Astrocyte (in vitro differentiated cells and primary cell): ENCODE measurements around the gene SRCIN1. TPM values are rescaled to one million over a fixed set of nuclear protein-coding genes. Genes with fewer than 3 reads are reported as not detected.

Experiments used
- DNase-seq: peaks from one replicate; pipeline ENCODE4 v3.0.0-alpha.2; 2010; ENCODE audit warnings: low read depth
- FAIRE-seq: peaks from 2 replicates; lab custom pipeline; 2011; peaks lifted over from hg19 to GRCh38; lab: Jason Lieb, UNC
- H2AFZ ChIP-seq: 2 replicates; pipeline ENCODE4 v1.6.0; 2012; ENCODE audit warnings: low read depth, low read length, inconsistent platforms
- H3K27ac ChIP-seq: 2 replicates; pipeline ENCODE4 v1.5.1; 2011; ENCODE audit warnings: low read depth, low read length, inconsistent platforms
- H3K27me3 ChIP-seq: 2 replicates; pipeline ENCODE4 v1.6.0; 2011; ENCODE audit warnings: low read length, inconsistent platforms; ENCODE audit not compliant: insufficient read depth
- H3K36me3 ChIP-seq: 2 replicates; pipeline ENCODE4 v1.5.1; 2011; ENCODE audit warnings: low read length, inconsistent platforms; ENCODE audit not compliant: insufficient read depth
- H3K4me1 ChIP-seq: 2 replicates; pipeline ENCODE4 v1.5.1; 2011; ENCODE audit warnings: low read length, inconsistent platforms; ENCODE audit not compliant: insufficient read depth
- H3K4me2 ChIP-seq: 2 replicates; pipeline ENCODE4 v1.6.0; 2012; ENCODE audit warnings: low read length, inconsistent platforms
- H3K4me3 ChIP-seq: 2 replicates; pipeline ENCODE4 v1.5.1; 2011; ENCODE audit warnings: low read depth, mild to moderate bottlenecking, low read length, inconsistent platforms; ENCODE audit not compliant: insufficient read depth
- H3K79me2 ChIP-seq: 2 replicates; pipeline ENCODE4 v1.6.0; 2012; ENCODE audit warnings: mild to moderate bottlenecking, low read length, inconsistent platforms; ENCODE audit not compliant: insufficient read depth
- H3K9ac ChIP-seq: 2 replicates; pipeline ENCODE4 v1.6.0; 2012; ENCODE audit warnings: mild to moderate bottlenecking, low read length, inconsistent platforms
- H3K9me3 ChIP-seq: 2 replicates; pipeline ENCODE4 v1.5.1; 2012; ENCODE audit warnings: low read depth, mild to moderate bottlenecking, low read length, inconsistent platforms; ENCODE audit not compliant: insufficient read depth
- H4K20me1 ChIP-seq: 2 replicates; pipeline ENCODE4 v1.6.0; 2012; ENCODE audit warnings: low read length, inconsistent platforms; ENCODE audit not compliant: insufficient read depth
- H3K27ac Mint-ChIP-seq: one replicate; pipeline ENCODE4 v1.8.0; 2021; ENCODE audit warnings: mild to moderate bottlenecking, mixed read lengths; ENCODE audit not compliant: unreplicated experiment
- H3K27me3 Mint-ChIP-seq: one replicate; pipeline ENCODE4 v1.8.0; 2021; ENCODE audit warnings: low read depth, mixed read lengths; ENCODE audit not compliant: unreplicated experiment
- H3K36me3 Mint-ChIP-seq: one replicate; pipeline ENCODE4 v1.8.0; 2021; ENCODE audit warnings: low read depth, mixed read lengths; ENCODE audit not compliant: unreplicated experiment
- H3K4me1 Mint-ChIP-seq: one replicate; pipeline ENCODE4 v1.8.0; 2021; ENCODE audit warnings: low read depth, mixed read lengths; ENCODE audit not compliant: unreplicated experiment
- H3K4me3 Mint-ChIP-seq: one replicate; pipeline ENCODE4 v1.8.0; 2021; ENCODE audit warnings: mild to moderate bottlenecking, moderate library complexity, mixed read lengths; ENCODE audit not compliant: unreplicated experiment
- H3K9me3 Mint-ChIP-seq: one replicate; pipeline ENCODE4 v1.8.0; 2021; ENCODE audit warnings: mild to moderate bottlenecking, mixed read lengths; ENCODE audit not compliant: unreplicated experiment
- EZH2 ChIP-seq: IDR thresholded peaks from 2 replicates; pipeline ENCODE4 v1.6.1; 2012; ENCODE audit warnings: mild to moderate bottlenecking, low read length, inconsistent platforms; ENCODE audit not compliant: insufficient read depth
- total RNA-seq: library from RNA; stranded (reverse); gene quantifications from 2 replicates; pipeline ENCODE4 v1.2.1, GENCODE V29; 2021
- TF ChIP-seq, protein P1 (sequence below): IDR thresholded peaks from 2 replicates; pipeline ENCODE4 v1.5.1; 2011; ENCODE audit warnings: low read depth, mild to moderate bottlenecking, inconsistent platforms, low read length, moderate library complexity; ENCODE audit not compliant: insufficient read depth

The SRCIN1 gene
- total RNA-seq, 1 donor from 2014 or later, result 1.5 TPM

DNA sequence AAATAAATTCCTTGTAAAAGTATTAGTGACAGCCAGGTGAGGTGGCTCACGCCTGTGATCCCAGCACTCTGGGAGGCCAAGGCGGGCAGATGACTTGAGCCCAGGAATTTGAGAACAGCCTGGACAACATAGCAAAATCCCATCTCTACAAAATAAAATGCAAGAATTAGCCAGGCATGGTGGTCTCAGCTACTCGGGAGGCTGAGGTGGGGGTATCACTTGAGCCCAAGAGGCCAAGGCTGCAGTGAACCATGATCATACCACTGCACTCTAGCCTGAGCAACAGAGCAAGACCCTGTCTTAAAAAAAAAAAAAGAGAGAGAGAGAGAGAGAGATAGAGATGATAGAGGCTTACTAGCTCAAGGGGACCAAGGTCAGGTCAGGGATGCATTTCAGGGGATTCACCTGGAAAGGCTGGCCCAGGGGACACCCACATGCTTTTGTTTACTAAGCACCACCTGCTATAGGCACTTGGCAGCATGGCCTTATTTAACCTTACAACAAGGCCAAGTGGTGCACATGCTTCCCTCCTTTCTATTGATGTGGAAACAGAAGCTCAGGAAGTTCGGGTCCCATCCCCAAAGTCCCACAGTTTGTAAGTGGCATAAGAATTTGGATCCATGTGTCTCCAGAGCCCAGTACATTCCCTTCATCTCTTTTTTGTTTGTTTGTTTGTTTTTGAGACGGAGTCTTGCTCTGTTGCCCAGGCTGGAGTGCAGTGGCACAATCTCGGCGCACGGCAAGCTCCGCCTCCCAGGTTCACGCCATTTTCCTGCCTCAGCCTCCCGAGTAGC is 12.4 kb upstream of the SRCIN1 start:
- H3K79me2 ChIP-seq, result no peaks in the 10 kb centered on the region
- no peak for TF ChIP-seq EZH2
- TF ChIP-seq, protein P1, sequence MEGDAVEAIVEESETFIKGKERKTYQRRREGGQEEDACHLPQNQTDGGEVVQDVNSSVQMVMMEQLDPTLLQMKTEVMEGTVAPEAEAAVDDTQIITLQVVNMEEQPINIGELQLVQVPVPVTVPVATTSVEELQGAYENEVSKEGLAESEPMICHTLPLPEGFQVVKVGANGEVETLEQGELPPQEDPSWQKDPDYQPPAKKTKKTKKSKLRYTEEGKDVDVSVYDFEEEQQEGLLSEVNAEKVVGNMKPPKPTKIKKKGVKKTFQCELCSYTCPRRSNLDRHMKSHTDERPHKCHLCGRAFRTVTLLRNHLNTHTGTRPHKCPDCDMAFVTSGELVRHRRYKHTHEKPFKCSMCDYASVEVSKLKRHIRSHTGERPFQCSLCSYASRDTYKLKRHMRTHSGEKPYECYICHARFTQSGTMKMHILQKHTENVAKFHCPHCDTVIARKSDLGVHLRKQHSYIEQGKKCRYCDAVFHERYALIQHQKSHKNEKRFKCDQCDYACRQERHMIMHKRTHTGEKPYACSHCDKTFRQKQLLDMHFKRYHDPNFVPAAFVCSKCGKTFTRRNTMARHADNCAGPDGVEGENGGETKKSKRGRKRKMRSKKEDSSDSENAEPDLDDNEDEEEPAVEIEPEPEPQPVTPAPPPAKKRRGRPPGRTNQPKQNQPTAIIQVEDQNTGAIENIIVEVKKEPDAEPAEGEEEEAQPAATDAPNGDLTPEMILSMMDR, result no peak
- H3K9ac ChIP-seq, result no peak overlapping the region
- no peaks in the 10 kb centered on the region for H3K36me3 ChIP-seq
- H3K4me2 ChIP-seq, result no peak overlapping the region
- H3K27ac ChIP-seq, result no peak overlapping the region
- FAIRE-seq, result no peak
- H3K4me3 ChIP-seq, result no peak overlapping the region
- H2AFZ ChIP-seq, result no peak overlapping the region
- no peaks in the 10 kb centered on the region for H3K36me3 Mint-ChIP-seq
- H3K27me3 ChIP-seq, result peaks cover 7% of the 10 kb centered on the region
- H3K4me1 Mint-ChIP-seq, result no peaks in the 10 kb centered on the region
- DNase-seq, result no peak
- no peaks in the 10 kb centered on the region for H4K20me1 ChIP-seq
- H3K27me3 Mint-ChIP-seq, result peaks cover 70% of the 10 kb centered on the region
- no peak overlapping the region for H3K4me3 Mint-ChIP-seq
- H3K9me3 Mint-ChIP-seq, result peaks cover 7% of the 10 kb centered on the region
- no peaks in the 10 kb centered on the region for H3K4me1 ChIP-seq
- no peaks in the 10 kb centered on the region for H3K9me3 ChIP-seq
- H3K27ac Mint-ChIP-seq, result no peak overlapping the region

DNA sequence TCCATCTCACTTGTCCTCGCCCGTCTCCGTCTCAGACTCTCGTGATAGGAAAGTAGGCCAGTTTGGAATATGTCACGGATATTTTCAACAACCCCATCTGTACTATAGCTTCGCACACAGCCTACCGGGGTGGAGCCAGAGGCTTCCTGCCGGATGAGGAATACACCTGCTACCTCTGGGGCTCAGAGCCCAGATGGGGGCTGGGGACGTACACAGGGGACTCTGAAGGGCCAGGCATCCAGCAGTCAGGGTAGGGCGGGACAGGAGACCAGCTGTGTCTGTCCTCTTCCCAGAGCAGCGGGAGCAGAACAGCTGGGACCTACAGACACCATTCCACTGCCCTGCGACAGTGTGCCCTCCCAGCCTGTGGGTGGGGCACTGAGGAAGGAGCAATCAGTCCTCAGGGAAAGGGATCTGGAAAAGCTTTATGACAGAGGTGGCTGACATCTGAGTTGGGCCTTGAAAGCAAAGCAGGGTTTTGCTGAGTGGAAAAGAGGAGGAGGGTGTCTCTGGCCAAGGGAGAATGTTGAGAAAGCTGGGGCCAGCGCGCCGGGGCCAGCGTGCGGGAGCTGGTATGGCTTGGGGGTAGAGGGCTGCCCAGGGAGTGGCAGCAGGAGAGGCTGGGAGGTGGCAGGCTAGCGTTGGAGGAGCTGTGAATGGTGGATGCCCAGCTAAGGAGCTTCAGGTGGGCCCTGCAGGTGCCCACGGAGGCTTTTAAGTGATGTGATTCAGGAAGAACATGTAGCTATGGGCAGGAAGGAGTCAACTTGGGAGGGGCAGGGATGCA is 11.5 kb upstream of the SRCIN1 start:
- Histone ChIP-seq H3K27me3 (peaks cover 7% of the 10 kb centered on the region), H3K36me3 (no peaks in the 10 kb centered on the region), H3K9me3 (no peaks in the 10 kb centered on the region), H4K20me1 (no peaks in the 10 kb centered on the region), H3K4me1 (no peaks in the 10 kb centered on the region), H3K4me2 (no peak overlapping the region), H3K9ac (no peak overlapping the region), H3K79me2 (no peaks in the 10 kb centered on the region), H2AFZ (no peak overlapping the region), H3K4me3 (no peak overlapping the region), H3K27ac (no peak overlapping the region)
- Mint-ChIP-seq H3K36me3 (no peaks in the 10 kb centered on the region), H3K9me3 (peaks cover 7% of the 10 kb centered on the region), H3K27ac (peak overlapping the region; percentile 55), H3K4me3 (no peak overlapping the region), H3K27me3 (peaks cover 68% of the 10 kb centered on the region), H3K4me1 (no peaks in the 10 kb centered on the region)
- DNase-seq (no peak), FAIRE-seq (no peak)
- TF ChIP-seq, protein P1, result no peak
- TF ChIP-seq EZH2, result no peak
